ENCODE measurements around the gene CCDC93.
A peak's percentile ranks its signal among the peaks of the same experiment; 100 is the strongest.

The CCDC93 gene, protein sequence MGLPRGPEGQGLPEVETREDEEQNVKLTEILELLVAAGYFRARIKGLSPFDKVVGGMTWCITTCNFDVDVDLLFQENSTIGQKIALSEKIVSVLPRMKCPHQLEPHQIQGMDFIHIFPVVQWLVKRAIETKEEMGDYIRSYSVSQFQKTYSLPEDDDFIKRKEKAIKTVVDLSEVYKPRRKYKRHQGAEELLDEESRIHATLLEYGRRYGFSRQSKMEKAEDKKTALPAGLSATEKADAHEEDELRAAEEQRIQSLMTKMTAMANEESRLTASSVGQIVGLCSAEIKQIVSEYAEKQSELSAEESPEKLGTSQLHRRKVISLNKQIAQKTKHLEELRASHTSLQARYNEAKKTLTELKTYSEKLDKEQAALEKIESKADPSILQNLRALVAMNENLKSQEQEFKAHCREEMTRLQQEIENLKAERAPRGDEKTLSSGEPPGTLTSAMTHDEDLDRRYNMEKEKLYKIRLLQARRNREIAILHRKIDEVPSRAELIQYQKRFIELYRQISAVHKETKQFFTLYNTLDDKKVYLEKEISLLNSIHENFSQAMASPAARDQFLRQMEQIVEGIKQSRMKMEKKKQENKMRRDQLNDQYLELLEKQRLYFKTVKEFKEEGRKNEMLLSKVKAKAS

GRCh38 chr2:118013724-118014491 is at the start of gene CCDC93:
CCDC93 (minus strand) TSS chr2:118014070; CDS start chr2:118013995, 75 bp downstream.
- peak; percentile 85 for DNase-seq (ENCODE audit: low read depth)

DNA sequence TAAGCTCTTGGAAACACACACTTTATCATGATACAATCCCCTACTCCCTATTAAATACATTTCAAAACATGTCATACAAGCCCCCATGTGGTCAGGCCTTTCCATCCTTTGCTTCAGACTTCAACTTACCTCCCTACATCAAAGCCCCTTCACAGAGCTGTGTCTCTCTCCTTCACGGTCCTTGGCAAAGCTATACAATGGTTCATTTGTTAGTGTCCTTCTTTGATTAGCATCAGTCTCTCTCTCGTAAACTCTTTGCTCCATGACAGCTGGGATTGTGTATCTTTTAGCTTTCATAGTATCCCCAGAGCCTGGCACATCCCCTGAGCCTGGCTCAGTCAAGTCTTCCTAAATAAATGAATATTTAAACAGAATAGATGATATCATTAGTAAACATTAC is 48.8 kb upstream of the CCDC93 start:
- DNase-seq (ENCODE audit: low read depth) = no peak

- no peak for DNase-seq (ENCODE audit: low read depth)
Measured at GRCh38 chr2:118062048-118062447, 48.2 kb upstream of the CCDC93 start.

GRCh38 chr2:118061135-118061955 is 47.5 kb upstream of the CCDC93 start:
- DNase-seq (ENCODE audit: low read depth) = peak; percentile 67

DNA sequence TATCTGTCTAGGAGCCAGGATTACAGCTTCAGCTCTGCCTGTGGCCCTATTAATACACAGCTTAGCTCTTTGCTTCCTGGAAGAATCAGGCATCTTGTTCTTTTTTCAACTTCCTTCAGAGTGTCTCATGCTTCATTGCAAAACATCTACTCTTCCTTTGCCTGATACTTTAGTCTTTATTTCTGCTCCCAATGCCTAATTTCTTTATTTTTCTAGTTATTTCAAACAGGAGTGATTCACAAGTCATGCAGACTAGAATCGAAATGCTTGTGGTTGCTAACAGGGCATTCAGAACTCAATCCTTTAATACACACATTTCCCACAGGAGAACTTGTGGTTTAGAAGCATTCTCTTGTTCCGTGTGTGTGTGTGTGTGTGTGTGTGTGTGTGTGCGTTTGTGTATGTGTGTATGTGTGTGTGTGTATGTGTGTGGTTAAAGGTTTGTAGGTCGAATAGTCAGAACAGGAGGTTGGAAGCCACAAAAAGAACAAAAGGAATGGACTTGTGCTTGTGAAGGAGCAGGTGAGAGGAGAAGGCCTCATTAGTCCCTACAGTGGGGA is 46.1 kb upstream of the CCDC93 start:
- peak; percentile 61 for DNase-seq (ENCODE audit: low read depth)

- DNase-seq (ENCODE audit: low read depth) = no peak
Measured at GRCh38 chr2:118058951-118059350, 45.1 kb upstream of the CCDC93 start.

DNA sequence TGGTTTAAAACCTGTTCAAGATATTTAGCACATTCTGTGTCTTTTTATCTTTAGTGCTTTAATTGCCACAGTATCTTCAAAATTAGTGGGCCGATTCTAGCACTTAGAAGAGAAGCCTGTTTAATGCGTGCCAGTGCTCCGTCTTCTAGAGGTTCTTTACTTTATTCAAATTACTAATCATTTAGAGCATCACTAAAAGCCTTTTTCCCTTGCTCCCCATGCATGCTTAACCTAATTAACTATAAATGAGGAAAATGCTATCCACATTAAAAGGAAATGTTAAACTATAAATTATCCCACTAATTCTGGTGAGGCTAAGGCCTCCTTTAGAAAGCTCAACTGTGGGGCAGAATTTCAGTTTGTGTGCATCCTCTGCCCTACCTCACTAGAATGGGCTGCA is 42.9 kb upstream of the CCDC93 start:
- no peak for DNase-seq (ENCODE audit: low read depth)

GRCh38 chr2:118056165-118056534 is 42.3 kb upstream of the CCDC93 start:
- no peak for DNase-seq (ENCODE audit: low read depth)

GRCh38 chr2:118055512-118056164 is 41.8 kb upstream of the CCDC93 start:
- DNase-seq (ENCODE audit: low read depth) = no peak

- no peak for DNase-seq (ENCODE audit: low read depth)
Measured at GRCh38 chr2:118054213-118055008, 40.5 kb upstream of the CCDC93 start.

GRCh38 chr2:118053681-118054080 is 39.8 kb upstream of the CCDC93 start:
- no peak for DNase-seq (ENCODE audit: low read depth)

- no peak for DNase-seq (ENCODE audit: low read depth)
Measured at GRCh38 chr2:118052474-118052873, 38.6 kb upstream of the CCDC93 start.

DNA sequence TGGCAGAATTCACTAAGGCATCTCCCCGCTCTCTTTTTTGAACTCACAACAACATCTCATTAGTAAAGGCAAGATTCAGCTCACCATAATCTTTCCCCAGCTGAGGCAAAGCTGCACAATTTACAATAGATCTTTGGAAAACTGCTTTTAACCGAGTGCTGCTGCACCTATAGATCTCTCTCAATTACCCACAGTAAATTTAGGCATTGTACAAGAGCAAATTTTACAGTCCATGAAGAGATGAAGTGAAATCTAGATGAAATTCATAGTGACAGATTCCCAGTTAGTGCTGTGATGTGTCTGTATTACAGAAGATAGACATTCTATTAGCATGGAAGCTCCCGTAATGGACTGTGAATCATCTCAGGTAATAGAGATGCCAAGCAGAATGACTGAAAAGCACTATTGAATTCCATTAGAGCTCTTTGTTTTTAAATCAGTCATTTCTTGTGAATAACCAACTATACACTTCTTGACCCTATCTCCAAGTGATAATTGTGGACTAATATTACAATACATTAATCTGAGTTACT is 38.0 kb upstream of the CCDC93 start:
- no peak for DNase-seq (ENCODE audit: low read depth)

GRCh38 chr2:118050974-118051373 is 37.1 kb upstream of the CCDC93 start:
- no peak for DNase-seq (ENCODE audit: low read depth)

DNA sequence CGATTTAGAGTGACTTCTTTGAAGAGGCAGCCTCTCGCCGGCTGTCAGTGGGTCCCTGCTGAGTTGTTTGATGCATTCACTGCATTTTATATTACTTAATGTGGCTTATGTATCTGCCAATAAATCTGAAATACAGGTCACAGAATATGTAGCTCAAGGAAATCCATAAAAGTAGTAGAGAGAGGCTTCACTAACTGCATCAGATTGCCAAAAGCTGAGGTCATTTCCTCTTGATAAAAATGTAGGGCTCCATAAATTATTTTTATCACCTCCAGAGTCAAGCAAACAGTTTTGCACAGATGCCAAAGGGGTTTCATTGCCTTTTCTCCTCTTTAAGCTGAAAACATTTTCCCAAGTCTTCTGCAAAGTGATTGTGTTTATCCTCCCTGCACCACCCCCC is 36.5 kb upstream of the CCDC93 start:
- peak; percentile 48 for DNase-seq (ENCODE audit: low read depth)

DNA sequence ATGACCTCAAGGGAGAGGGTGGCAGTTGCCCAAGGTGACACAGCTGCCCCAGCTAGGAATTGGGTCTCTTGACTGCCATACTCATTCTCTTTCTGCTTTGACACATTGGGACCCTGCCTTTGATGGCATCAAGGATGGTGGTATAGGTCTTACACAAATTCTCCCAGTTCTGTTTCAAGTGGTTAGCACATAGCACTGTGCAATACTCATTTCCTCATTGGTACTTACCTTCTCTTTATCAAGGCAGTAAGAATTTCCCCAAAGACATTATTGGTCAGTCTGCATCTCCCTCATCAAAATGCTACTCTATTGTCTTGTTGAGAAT is 35.9 kb upstream of the CCDC93 start:
- peak; percentile 2 for DNase-seq (ENCODE audit: low read depth)

- DNase-seq (ENCODE audit: low read depth) = no peak
Measured at GRCh38 chr2:118049140-118049815, 35.4 kb upstream of the CCDC93 start.

- DNase-seq (ENCODE audit: low read depth) = peak; percentile 37
Measured at GRCh38 chr2:118048401-118048800, 34.5 kb upstream of the CCDC93 start.

GRCh38 chr2:118047380-118047826 is 33.5 kb upstream of the CCDC93 start:
- peak; percentile 72 for DNase-seq (ENCODE audit: low read depth)
